Stimulated activated CD4-positive, alpha-beta T cell treated with anti-CD3 and anti-CD28 coated beads, Interleukin-2, amount 100 ng/mL, for 48 hours (primary cell): ENCODE measurements around the gene SYT6.
"Not testable (repeated sequence)": the region's sequence is repeated elsewhere in the genome, so short reads cannot be mapped to it uniquely, and the experiment has no call there.

Experiments used
- DNase-seq, 2 donors: peaks; one replicate each; pipeline ENCODE4 v3.0.0-alpha.2; 2020

SYT6 gene

GRCh38 chr1:114063544-114063943 is 90.1 kb downstream of the SYT6 start:
- no peak for DNase-seq

DNA sequence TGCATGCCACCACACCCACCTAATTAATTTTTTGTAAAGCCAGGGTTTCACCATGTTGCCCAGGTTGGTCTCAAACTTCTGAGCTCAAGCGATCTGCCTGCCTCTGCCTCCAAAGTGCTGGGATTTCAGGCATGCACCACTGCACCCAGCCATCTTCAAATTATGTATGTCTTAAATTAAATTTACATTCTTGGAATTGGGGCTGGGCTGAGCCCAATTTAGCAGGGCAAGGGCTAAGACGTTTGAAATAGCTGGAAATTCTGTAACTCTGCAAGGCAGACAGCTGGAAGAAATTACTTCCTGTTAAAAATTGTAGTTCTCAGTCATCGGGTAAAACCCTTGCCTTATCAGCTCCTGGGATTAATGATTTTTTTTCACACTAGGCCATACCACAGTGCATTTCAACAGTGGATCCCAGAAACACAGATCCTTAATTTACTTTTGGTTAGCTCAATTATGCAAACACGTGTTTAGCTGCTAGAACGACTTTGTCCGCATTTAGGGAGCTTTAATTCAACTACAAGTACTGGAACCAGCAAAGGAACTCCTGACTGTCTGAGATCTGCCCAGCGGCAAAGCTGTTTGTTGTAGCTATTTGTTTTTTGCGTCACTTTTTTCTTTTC is 91.1 kb downstream of the SYT6 start:
- DNase-seq = no peak

DNA sequence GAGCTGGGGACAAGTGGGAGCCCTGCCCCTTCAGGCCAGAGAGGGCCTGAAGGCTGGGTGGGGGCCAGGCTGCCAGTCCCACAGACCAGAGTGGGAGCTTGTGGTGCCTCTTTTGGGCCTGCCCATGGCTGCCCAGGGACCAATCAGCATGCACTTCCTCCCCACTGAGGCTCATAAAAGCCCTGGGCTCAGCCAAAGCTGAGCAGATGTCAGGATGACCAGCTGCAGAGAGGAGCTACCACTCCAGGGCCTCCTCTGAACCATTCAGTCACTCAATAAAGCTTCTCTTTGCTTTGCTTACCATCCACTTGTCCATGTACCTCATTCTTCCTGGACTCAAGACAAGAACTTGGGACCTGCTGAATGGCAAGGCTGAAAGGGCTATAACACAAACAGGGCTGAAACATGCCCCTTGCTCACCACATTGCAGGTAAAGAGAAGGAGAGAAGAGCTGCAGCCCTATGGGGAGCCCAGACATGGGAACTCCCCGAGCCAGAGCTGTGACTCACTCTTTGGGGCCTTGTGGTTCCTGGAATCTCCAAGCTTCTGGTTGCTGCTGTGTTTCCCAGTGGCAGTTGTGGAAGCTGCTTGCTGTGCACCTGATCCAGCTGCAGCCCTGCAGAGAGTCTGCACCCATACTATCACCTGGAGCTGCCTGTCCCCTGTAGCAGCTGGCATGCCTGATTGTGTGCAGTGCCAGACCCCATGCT is 92.4 kb downstream of the SYT6 start:
- DNase-seq = no peak

DNA sequence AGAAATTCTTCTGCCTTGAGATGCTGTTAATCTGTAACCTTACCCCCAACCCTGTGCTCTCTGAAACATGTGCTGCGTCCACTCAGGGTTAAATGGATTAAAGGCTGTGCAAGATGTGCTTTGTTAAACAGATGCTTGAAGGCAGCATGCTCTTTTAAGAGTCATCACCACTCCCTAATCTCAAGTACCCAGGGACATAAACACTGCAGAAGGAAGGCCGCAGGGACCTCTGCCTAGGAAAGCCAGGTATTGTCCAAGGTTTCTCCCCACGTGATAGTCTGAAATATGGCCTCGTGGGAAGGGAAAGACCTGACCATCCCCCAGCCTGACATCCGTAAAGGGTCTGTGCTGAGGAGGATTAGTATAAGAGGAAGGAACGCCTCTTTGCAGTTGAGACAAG is 95.4 kb downstream of the SYT6 start:
- not testable (repeated sequence) for DNase-seq

GRCh38 chr1:114054148-114054547 is 99.5 kb downstream of the SYT6 start:
- DNase-seq = no peak

DNA sequence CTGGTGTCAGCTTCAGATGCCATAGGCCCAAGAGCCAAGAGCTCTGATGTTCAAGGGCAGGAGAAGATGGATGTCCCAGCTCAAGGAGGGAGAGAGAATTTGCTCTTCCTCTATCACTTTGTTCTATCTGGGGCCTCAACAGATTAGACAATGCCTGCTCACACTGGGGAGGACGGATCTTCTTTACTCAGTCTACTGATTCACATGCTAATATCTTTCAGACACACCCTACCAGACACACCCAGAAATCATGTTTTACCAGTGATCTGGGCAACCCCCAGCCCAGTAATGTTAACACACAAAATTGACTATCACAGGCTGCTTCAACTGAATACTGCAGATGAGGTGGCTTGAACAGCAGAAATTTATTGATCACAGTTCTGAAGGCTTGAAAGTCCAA is 105.4 kb downstream of the SYT6 start:
- no peak for DNase-seq

DNA sequence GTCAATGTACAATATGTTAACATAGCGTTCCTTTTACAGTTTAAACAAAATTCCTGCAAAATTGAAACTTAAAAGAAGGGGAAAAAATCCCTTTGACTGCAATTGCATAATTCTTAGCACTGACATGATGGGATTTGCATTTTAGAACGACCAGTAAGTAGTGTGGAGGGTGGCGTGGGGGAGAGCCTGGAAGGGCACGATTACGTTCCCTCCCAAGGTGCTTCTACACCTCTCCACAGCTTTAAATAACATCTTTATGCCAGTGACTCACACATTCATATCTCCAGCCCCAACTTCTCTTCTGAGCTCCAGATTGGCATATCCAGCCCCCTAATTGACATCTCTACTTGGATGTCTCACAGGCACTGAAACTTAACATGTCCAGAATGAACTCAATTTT is 110.1 kb downstream of the SYT6 start:
- DNase-seq = no peak

GRCh38 chr1:114043054-114043453 is 110.6 kb downstream of the SYT6 start:
- no peak for DNase-seq

GRCh38 chr1:114040273-114041015 is 113.2 kb downstream of the SYT6 start:
- no peak for DNase-seq
